GM04503 (cell line): Measurements from ENCODE around the gene SULF2.
A peak's percentile ranks its signal among the peaks of the same experiment; 100 is the strongest.
"Not testable (repeated sequence)": the region's sequence is repeated elsewhere in the genome, so short reads cannot be mapped to it uniquely, and the experiment has no call there.

Source experiments
- DNase-seq: peaks from one replicate; pipeline ENCODE4 v3.0.0-alpha.2; 2012; ENCODE audit warnings: low read depth

SULF2 gene

GRCh38 chr20:47804972-47805371 is 19.7 kb upstream of the SULF2 start:
- not testable (repeated sequence) for DNase-seq

- DNase-seq = not testable (repeated sequence)
These were observed 19.0 kb upstream of the SULF2 start for GRCh38 chr20:47804224-47804825.

- DNase-seq = no peak
These were observed 17.7 kb upstream of the SULF2 start for GRCh38 chr20:47802975-47803374.

- DNase-seq = no peak
These were observed 17.1 kb upstream of the SULF2 start for GRCh38 chr20:47802226-47802920.

- no peak for DNase-seq
These were observed 16.5 kb upstream of the SULF2 start for GRCh38 chr20:47801759-47802158.

- DNase-seq = no peak
These were observed 15.8 kb upstream of the SULF2 start for GRCh38 chr20:47801079-47801478.

GRCh38 chr20:47800623-47801022 is 15.3 kb upstream of the SULF2 start:
- DNase-seq = no peak

- DNase-seq = no peak
These were observed 13.9 kb upstream of the SULF2 start for GRCh38 chr20:47799116-47799715.

- DNase-seq = no peak
These were observed 11.7 kb upstream of the SULF2 start for GRCh38 chr20:47796971-47797370.

GRCh38 chr20:47795214-47795907 is 10.1 kb upstream of the SULF2 start:
- DNase-seq = no peak

GRCh38 chr20:47794264-47794663 is 9.0 kb upstream of the SULF2 start:
- not testable (repeated sequence) for DNase-seq

GRCh38 chr20:47792021-47792618 is 6.8 kb upstream of the SULF2 start:
- DNase-seq = peak; percentile 95

- DNase-seq = no peak
These were observed 5.9 kb upstream of the SULF2 start for GRCh38 chr20:47791084-47791599.

GRCh38 chr20:47790580-47790965 is 5.3 kb upstream of the SULF2 start:
- no peak for DNase-seq

- peak; percentile 64 for DNase-seq
These were observed 4.7 kb upstream of the SULF2 start for GRCh38 chr20:47789764-47790579.

- DNase-seq = peak; percentile 10
These were observed 3.9 kb upstream of the SULF2 start for GRCh38 chr20:47789081-47789763.

GRCh38 chr20:47788741-47789080 is 3.4 kb upstream of the SULF2 start:
- no peak for DNase-seq

GRCh38 chr20:47786765-47787107 is 1.5 kb upstream of the SULF2 start:
- no peak for DNase-seq

- peak; percentile 30 for DNase-seq
These were observed 828 bp upstream of the SULF2 start for GRCh38 chr20:47785854-47786764.
